ENCODE results near the gene CAMKK1. TPM values are rescaled to one million over a fixed set of nuclear protein-coding genes. Genes with fewer than 3 reads are reported as not detected.

CAMKK1 gene
- total and polyA plus RNA-seq, 9 of the 15 experiments (the other 6 are each of a cell fraction or from before 2014, with no cell fraction given) = 0.34 to 7.5 (median 4.9) TPM

DNA sequence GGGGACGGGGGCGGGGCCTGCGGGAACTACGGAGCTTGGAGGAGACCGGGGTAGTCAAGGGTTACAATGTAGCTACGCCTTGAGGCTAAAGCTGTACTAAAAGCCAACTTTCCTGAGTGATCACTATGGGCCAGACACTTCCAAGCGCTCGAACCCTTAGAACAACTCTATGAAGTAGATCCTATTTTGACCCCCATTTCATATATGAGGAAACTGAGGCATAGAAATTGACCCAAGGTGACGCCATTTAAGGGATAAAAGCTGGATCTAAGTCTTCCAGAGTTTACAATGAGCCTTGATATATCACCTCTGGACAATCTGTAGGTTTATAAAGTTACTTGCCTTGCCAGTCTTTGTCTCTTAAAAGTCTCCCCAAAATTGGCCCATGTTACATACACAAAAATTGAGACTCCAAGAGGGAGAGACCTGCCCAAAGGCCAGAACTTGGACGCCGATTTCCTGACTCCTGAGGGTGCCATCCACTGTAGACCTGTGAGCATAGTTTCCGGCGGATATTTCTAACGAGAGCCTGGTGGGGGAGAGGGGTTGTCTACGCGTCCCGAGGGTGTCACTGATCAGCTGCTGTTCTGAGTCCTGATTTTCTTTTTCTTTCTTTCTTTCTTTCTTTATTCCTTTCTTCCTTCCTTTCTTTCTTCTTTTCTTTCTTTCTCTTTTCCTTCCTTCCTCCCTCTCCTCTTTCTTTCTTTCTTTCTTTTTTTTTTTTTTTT is 46.3 kb downstream of the CAMKK1 start (continued):
- TF ChIP-seq, protein P1, sequence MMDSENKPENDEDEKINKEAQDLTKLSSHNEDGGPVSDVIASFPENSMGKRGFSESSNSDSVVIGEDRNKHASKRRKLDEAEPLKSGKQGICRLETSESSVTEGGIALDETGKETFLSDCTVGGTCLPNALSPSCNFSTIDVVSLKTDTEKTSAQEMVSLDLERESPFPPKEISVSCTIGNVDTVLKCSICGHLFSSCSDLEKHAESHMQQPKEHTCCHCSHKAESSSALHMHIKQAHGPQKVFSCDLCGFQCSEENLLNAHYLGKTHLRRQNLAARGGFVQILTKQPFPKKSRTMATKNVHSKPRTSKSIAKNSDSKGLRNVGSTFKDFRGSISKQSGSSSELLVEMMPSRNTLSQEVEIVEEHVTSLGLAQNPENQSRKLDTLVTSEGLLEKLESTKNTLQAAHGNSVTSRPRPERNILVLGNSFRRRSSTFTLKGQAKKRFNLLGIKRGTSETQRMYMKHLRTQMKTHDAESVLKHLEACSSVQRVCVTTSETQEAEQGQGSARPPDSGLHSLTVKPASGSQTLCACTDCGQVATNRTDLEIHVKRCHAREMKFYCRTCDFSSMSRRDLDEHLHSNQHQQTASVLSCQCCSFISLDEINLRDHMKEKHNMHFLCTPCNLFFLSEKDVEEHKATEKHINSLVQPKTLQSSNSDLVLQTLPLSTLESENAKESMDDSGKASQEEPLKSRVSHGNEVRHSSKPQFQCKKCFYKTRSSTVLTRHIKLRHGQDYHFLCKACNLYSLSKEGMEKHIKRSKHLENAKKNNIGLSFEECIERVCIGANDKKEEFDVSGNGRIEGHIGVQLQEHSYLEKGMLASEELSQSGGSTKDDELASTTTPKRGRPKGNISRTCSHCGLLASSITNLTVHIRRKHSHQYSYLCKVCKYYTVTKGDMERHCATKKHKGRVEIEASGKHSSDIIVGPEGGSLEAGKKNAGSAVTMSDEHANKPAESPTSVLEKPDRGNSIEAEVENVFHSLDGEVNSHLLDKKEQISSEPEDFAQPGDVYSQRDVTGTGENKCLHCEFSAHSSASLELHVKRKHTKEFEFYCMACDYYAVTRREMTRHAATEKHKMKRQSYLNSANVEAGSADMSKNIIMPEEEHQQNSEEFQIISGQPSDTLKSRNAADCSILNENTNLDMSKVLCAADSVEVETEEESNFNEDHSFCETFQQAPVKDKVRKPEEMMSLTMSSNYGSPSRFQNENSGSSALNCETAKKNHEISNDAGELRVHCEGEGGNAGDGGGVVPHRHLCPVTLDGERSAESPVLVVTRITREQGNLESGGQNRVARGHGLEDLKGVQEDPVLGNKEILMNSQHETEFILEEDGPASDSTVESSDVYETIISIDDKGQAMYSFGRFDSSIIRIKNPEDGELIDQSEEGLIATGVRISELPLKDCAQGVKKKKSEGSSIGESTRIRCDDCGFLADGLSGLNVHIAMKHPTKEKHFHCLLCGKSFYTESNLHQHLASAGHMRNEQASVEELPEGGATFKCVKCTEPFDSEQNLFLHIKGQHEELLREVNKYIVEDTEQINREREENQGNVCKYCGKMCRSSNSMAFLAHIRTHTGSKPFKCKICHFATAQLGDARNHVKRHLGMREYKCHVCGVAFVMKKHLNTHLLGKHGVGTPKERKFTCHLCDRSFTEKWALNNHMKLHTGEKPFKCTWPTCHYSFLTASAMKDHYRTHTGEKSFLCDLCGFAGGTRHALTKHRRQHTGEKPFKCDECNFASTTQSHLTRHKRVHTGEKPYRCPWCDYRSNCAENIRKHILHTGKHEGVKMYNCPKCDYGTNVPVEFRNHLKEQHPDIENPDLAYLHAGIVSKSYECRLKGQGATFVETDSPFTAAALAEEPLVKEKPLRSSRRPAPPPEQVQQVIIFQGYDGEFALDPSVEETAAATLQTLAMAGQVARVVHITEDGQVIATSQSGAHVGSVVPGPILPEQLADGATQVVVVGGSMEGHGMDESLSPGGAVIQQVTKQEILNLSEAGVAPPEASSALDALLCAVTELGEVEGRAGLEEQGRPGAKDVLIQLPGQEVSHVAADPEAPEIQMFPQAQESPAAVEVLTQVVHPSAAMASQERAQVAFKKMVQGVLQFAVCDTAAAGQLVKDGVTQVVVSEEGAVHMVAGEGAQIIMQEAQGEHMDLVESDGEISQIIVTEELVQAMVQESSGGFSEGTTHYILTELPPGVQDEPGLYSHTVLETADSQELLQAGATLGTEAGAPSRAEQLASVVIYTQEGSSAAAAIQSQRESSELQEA (IDR thresholded peaks at IDR 0.05; ENCODE audit: low read depth) = no peak
- no peak for TF ChIP-seq ZNF717 (CRISPR knock-in tag; IDR thresholded peaks at IDR 0.05)
- TF ChIP-seq COPS2 (conservative IDR thresholded peaks at IDR 0.05) = no peak
- TF ChIP-seq, protein P2, sequence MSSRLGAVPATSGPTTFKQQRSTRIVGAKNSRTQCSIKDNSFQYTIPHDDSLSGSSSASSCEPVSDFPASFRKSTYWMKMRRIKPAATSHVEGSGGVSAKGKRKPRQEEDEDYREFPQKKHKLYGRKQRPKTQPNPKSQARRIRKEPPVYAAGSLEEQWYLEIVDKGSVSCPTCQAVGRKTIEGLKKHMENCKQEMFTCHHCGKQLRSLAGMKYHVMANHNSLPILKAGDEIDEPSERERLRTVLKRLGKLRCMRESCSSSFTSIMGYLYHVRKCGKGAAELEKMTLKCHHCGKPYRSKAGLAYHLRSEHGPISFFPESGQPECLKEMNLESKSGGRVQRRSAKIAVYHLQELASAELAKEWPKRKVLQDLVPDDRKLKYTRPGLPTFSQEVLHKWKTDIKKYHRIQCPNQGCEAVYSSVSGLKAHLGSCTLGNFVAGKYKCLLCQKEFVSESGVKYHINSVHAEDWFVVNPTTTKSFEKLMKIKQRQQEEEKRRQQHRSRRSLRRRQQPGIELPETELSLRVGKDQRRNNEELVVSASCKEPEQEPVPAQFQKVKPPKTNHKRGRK (tag; IDR thresholded peaks at IDR 0.05) = peak; percentile 89
- TF ChIP-seq HNRNPLL (IDR thresholded peaks at IDR 0.05; ENCODE audit: low read depth, low read length, poor library complexity, severe bottlenecking) = peak; percentile 87
- TF ChIP-seq, protein P3, sequence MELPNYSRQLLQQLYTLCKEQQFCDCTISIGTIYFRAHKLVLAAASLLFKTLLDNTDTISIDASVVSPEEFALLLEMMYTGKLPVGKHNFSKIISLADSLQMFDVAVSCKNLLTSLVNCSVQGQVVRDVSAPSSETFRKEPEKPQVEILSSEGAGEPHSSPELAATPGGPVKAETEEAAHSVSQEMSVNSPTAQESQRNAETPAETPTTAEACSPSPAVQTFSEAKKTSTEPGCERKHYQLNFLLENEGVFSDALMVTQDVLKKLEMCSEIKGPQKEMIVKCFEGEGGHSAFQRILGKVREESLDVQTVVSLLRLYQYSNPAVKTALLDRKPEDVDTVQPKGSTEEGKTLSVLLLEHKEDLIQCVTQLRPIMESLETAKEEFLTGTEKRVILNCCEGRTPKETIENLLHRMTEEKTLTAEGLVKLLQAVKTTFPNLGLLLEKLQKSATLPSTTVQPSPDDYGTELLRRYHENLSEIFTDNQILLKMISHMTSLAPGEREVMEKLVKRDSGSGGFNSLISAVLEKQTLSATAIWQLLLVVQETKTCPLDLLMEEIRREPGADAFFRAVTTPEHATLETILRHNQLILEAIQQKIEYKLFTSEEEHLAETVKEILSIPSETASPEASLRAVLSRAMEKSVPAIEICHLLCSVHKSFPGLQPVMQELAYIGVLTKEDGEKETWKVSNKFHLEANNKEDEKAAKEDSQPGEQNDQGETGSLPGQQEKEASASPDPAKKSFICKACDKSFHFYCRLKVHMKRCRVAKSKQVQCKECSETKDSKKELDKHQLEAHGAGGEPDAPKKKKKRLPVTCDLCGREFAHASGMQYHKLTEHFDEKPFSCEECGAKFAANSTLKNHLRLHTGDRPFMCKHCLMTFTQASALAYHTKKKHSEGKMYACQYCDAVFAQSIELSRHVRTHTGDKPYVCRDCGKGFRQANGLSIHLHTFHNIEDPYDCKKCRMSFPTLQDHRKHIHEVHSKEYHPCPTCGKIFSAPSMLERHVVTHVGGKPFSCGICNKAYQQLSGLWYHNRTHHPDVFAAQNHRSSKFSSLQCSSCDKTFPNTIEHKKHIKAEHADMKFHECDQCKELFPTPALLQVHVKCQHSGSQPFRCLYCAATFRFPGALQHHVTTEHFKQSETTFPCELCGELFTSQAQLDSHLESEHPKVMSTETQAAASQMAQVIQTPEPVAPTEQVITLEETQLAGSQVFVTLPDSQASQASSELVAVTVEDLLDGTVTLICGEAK (IDR thresholded peaks at IDR 0.05) = no peak
- TF ChIP-seq, protein P3 (CRISPR knock-in tag; IDR thresholded peaks at IDR 0.05) = no peak
- no peak for TF ChIP-seq BRF1 (IDR thresholded peaks at IDR 0.05; ENCODE audit: borderline replicate concordance, extremely low read depth, insufficient read length)
